Dendritic cell treated with granulocyte-macrophage colony-stimulating factor and Interleukin-4, amounts not matched to agents 40 ng/mL and 50 ng/mL, for 4 days (primary cell): ENCODE data around the gene CCDC102A.
A peak's percentile ranks its signal among the peaks of the same experiment; 100 is the strongest.
"Not testable (repeated sequence)": the region's sequence is repeated elsewhere in the genome, so short reads cannot be mapped to it uniquely, and the experiment has no call there.

Source experiments
- H3K27ac Mint-ChIP-seq: one replicate; pipeline ENCODE4 v1.8.0; 2022; ENCODE audit warnings: mild to moderate bottlenecking, mixed read lengths
- H3K27me3 Mint-ChIP-seq: one replicate; pipeline ENCODE4 v1.8.0; 2022; ENCODE audit warnings: mild to moderate bottlenecking, mixed read lengths
- H3K36me3 Mint-ChIP-seq: one replicate; pipeline ENCODE4 v1.8.0; 2022; ENCODE audit warnings: low read depth, mixed read lengths
- H3K4me1 Mint-ChIP-seq: one replicate; pipeline ENCODE4 v1.8.0; 2022; ENCODE audit warnings: low read depth, mixed read lengths
- H3K4me3 Mint-ChIP-seq: one replicate; pipeline ENCODE4 v1.8.0; 2022; ENCODE audit warnings: mild to moderate bottlenecking, moderate library complexity, mixed read lengths
- H3K9me3 Mint-ChIP-seq: one replicate; pipeline ENCODE4 v1.8.0; 2022; ENCODE audit warnings: mixed read lengths
- intact Hi-C: fragments of 100-400 bp; cut with micrococcal nuclease; formaldehyde crosslinking; loops from one replicate; pipeline ENCODE4 v1.15.0; 2022

CCDC102A gene

DNA sequence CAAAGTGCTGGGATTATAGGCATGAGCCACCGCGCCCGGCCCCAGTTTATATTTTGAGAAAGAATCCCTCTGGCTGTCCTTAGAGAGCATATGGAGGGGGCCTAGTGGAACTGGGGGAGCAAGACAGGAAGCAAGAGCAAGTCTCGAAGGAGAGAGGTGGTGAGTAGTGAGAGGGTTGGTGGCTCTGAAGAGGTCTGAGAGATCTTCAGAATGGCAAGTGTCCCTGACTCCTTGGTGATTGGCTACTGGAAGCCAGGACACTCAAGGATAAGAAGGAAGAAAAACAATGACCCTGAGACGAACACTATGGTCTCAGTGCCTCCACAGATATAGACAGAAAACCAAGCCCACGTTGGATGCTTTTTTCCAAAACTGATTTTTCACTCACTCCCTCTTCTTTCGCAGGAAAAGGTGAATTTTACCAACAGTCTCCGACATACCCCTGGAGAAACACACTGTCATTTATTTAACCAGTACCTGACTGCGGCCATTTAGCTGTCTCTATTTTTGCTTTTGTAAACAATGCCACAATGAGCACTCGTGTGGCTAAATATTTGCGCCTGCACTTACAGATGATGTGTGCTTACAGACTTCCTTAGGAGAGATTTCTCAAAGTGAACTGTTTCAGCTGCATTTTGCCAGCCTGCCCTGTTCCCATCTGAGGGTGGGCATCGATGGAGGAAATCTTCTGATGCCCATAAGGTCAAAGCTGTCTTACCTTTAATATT is 34.2 kb downstream of the CCDC102A start:
- Mint-ChIP-seq H3K4me3 (no peak overlapping the region), H3K36me3 (no peaks in the 10 kb centered on the region), H3K4me1 (no peaks in the 10 kb centered on the region), H3K9me3 (no peaks in the 10 kb centered on the region), H3K27ac (no peak overlapping the region), H3K27me3 (peaks cover 38% of the 10 kb centered on the region)
- intact Hi-C loops, result no loop called here

DNA sequence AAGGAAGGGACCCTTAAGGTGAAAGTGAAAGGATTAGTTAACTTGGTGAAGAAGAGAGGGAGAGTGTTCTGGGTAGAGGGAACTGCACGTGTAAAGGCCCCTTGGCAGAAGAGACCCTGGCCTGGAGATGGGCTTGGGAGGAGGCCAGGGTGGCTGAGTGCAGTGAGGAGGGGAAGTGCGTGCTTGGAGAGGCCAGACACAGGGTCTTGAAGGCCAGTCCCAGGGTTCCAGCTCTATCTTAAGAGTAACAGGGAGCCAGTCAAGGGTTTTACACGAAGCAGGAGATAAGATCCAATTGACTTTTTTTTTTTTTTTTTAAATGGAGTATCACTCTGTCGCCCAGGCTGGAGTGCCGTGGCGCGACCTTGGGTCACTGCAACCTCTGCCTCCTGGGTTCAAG is 34.9 kb downstream of the CCDC102A start:
- Mint-ChIP-seq H3K4me3 (no peak overlapping the region), H3K27me3 (peaks cover 34% of the 10 kb centered on the region), H3K36me3 (no peaks in the 10 kb centered on the region), H3K4me1 (no peaks in the 10 kb centered on the region), H3K9me3 (no peaks in the 10 kb centered on the region), H3K27ac (no peak overlapping the region)
- intact Hi-C loops, result no loop called here

DNA sequence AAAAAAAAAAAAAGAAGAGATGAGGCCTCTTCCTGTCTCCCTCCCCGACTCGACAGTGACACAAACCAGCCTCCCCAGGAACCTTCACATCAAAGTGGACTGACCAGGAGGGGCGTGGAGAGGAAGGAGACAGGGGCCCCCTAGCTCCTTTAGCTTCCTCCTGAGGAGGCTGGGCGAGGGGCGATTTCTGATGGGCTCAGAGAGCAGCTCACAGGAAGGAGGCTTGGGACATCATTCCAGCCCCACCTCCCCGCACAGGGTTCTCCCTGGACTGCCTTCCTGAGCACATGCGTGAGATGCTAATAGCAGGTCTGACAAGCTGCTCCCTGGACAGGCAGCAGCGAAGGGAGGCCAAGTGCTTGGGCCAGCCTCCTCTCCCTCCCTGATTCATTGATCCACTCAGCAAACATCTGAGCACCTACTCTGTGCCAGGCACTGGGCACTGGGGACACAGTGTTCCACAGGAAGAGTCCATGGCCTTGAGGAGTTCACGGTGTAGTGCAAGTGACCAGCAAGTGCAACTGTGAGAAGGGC is 35.7 kb downstream of the CCDC102A start:
- Mint-ChIP-seq H3K4me3 (no peak overlapping the region), H3K36me3 (no peaks in the 10 kb centered on the region), H3K27me3 (peaks cover 27% of the 10 kb centered on the region), H3K27ac (no peak overlapping the region), H3K9me3 (no peaks in the 10 kb centered on the region), H3K4me1 (no peaks in the 10 kb centered on the region)
- intact Hi-C loops, result no loop called here

DNA sequence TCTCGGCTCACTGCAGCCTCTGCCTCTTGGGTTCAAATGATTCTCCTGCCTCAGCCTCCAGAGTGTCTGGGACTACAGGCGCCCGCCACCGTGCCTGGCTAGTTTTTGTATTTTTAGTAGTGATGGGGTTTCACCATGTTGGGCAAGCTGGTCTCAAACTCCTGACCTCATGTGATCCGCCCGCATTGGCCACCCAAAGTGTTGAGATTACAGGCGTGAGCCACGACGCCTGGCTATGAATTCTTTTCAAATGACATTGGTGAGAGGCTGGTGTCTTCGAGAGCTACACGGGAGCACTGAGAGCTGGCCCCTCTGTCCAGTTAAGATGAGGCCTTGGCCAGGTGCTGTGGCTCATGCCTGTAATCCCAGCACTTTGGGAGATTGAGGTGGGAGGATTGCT is 36.4 kb downstream of the CCDC102A start:
- H3K9me3 Mint-ChIP-seq, H3K4me1 Mint-ChIP-seq, intact Hi-C loops, H3K4me3 Mint-ChIP-seq, H3K27ac Mint-ChIP-seq, H3K36me3 Mint-ChIP-seq: not testable (repeated sequence)
- peaks cover 25% of the 10 kb centered on the region for H3K27me3 Mint-ChIP-seq

DNA sequence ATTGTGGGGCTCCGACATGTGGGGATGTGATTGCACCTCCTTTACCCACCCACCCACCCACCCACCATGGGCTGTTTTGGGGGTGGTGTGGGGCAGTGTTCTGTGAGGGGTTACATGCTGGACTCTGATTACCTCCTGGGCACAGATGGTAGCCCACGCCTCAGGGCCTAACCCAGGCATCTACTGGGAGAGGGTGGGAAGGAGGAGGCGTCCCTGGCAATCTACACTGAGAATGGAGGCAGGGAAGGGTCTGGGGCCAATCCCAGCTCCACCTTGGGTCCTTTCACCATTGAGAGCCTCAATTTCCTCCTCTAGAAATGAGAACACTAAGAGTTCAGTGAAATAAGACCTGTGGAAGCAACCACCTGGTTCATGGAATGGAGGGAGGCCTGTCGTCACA is 38.3 kb downstream of the CCDC102A start:
- Mint-ChIP-seq H3K9me3 (no peaks in the 10 kb centered on the region), H3K27me3 (peaks cover 30% of the 10 kb centered on the region), H3K36me3 (no peaks in the 10 kb centered on the region), H3K4me3 (no peak overlapping the region), H3K4me1 (no peaks in the 10 kb centered on the region), H3K27ac (no peak overlapping the region)
- intact Hi-C loops, result no loop called here

DNA sequence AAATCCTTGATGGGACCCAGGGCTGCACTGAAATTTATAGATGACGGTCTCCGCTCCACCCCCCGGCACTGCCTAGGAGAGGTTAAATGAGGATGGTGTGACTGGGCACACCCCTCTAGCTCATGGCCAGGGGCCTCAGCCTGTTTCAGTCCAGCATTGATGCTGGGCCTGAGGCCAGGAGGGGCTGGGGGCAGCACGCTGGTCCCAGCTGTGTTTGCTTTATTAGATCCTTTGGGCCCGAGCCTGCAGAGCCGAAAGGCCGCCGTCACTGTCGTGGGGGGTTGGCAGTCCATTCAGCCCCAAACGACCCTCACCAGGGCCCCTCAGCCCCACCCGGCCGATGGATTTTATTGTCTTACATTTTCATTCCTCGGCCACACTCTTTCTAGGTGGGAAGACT is 39.2 kb downstream of the CCDC102A start:
- intact Hi-C loops, result no loop called here
- no peaks in the 10 kb centered on the region for H3K4me1 Mint-ChIP-seq
- no peak overlapping the region for H3K4me3 Mint-ChIP-seq
- peaks cover 27% of the 10 kb centered on the region for H3K27me3 Mint-ChIP-seq
- H3K36me3 Mint-ChIP-seq, result no peaks in the 10 kb centered on the region
- no peaks in the 10 kb centered on the region for H3K9me3 Mint-ChIP-seq
- no peak overlapping the region for H3K27ac Mint-ChIP-seq

DNA sequence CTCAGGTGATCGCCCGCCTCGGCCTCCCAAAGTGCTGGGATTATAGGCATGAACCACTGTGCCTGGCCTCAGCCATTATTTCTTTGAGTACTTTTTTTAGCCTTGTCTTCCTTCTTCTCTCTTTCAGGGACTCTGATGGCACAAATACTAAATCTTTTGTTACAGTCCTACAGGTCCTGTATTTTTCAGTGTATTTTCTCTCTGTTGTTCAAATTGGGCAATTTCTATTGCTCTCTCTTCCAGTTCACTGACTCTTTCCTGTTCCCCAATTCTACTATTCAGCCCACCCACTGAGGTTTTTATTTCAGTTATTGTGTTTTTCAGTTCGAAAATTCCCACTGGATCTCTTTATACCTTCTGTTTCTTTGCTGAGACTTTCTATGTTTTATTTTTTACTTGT is 42.6 kb downstream of the CCDC102A start:
- Mint-ChIP-seq H3K9me3 (no peaks in the 10 kb centered on the region), H3K4me3 (no peak overlapping the region), H3K27ac (no peak overlapping the region), H3K4me1 (no peaks in the 10 kb centered on the region), H3K36me3 (no peaks in the 10 kb centered on the region), H3K27me3 (peaks cover 25% of the 10 kb centered on the region)
- intact Hi-C loops, result no loop called here

DNA sequence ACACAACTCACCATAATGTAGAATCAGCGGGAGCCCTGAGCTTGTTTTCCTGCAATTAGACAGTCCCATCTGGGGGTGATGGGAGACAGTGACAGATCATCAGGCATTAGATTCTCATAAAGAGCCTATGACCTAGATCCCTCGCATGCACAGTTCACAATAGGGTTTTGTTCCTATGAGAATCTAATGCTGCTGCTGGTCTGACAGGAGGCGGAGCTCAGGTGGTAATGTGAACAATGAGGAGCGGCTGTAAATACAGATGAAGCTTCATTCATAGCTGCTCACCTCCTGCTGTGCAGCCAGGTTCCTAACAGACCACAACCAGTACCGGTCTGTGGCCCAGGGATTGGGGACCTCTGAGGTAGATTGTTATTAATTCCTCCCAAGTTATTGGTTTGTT is 47.1 kb downstream of the CCDC102A start:
- no peak overlapping the region for H3K4me3 Mint-ChIP-seq
- H3K9me3 Mint-ChIP-seq, result no peaks in the 10 kb centered on the region
- no peaks in the 10 kb centered on the region for H3K36me3 Mint-ChIP-seq
- peaks cover 17% of the 10 kb centered on the region for H3K4me1 Mint-ChIP-seq
- no peak overlapping the region for H3K27ac Mint-ChIP-seq
- H3K27me3 Mint-ChIP-seq, result peaks cover 42% of the 10 kb centered on the region
- intact Hi-C loops, result no loop called here

DNA sequence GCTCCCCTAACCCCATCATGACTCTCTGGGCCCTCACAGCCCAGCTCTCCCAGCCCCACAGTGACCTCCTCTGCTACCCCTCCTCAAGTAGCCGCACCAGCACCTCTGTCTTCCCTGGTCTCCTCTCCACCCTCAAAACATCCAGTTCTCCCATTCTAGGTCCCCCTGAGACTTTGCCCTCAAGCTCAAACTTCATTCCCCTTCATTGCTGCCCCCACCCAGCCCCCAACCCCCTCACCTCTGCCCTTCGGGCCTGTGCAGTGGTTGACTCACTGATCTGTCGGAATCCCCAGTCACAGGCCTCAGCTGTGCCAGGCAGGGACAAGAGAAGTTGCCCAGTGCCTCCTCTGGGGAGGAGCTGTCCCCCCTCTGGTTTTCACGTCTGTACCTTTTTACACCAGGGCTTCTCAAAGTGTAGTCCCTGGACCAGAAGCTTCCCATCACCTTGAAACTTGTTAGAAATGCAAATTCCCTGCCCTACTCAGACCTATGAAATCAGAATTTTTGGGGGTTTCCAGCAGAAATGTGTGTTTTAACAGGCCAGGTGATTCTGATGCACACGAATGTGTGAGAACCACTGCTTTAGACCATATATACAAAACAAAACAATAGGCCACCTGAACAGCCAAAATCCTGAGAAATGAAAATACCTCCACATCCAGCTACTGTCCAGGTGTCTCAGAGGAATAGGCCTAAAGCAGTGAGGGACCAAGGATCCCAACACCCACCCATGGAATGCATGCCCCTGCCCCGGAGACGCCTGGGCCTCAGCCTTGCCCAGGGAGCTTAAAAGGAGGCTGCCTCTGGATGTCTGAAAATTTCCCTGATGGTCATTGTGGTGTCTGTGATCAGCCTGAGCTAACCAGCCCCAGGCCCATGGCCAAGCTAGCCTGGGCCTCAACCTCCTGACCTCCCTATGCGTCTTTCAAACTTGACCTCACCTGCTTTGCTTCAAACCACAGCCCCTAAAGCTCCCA is 49.2 kb downstream of the CCDC102A start:
- H3K4me1 Mint-ChIP-seq, result peaks cover 17% of the 10 kb centered on the region
- intact Hi-C loops, result no loop called here
- no peak overlapping the region for H3K27ac Mint-ChIP-seq
- no peaks in the 10 kb centered on the region for H3K9me3 Mint-ChIP-seq
- no peaks in the 10 kb centered on the region for H3K36me3 Mint-ChIP-seq
- peak overlapping the region; percentile 58 for H3K4me3 Mint-ChIP-seq
- peaks cover 42% of the 10 kb centered on the region for H3K27me3 Mint-ChIP-seq

DNA sequence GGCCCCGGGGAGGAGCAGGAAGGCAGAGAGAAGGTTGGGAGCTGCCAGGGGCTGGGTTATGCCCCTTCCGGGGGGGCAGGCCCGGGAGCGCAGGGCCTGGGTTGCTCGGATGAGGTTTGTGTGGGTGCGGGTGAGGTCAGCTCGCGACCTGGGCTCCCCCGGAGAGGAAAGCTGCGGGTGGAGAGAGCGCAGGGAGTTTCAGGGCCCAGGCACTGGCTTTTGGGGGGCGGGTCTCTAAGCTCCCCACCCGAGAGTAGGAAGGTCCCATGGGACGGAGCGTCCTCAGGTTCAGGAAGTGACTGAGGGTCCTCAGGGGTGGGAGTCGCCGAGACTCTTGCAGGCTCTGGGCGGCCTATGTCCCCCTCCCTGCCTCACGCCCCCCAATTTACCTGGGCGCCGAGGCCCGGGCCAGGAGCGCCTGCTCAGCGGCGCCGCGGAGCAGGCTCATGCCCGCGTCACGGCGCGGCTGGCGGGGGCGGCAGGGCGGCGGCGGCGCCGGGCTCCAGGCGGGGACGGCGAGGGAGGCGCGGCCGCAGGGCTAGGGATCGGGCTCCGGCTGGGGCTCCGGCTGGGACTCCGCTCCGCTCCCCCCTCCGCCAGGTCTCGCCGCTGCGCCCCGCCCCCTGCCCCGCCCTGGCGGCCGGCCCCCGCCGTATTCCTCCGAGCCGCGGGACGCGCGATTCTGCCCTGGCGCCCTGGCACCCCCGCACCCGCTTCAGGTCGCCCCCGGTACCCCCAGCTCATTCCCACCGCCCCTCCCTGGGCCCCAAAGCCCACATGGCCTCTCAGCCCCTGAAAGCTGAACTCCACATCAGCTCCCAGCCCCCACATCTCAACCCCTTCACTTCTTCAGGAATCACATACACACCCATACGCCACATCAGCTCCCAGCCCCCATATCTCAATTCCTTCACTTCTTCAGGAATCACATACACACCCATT is 50.2 kb downstream of the CCDC102A start, which contains the start of gene DOK4:
TSS of gene DOK4 (minus strand) at position 578 of the 942 bp plus-strand sequence. CDS start 6,986 bp downstream, outside the sequence.
- intact Hi-C loops, result no loop called here
- Mint-ChIP-seq H3K4me3 (peak within 1 kb of the TSS; percentile 74), H3K4me1 (peaks cover 17% of the 10 kb centered on the region), H3K27ac (peak within 1 kb of the TSS; percentile 72), H3K9me3 (no peaks in the 10 kb centered on the region), H3K27me3 (peaks cover 45% of the 10 kb centered on the region), H3K36me3 (no peaks in the 10 kb centered on the region)

DNA sequence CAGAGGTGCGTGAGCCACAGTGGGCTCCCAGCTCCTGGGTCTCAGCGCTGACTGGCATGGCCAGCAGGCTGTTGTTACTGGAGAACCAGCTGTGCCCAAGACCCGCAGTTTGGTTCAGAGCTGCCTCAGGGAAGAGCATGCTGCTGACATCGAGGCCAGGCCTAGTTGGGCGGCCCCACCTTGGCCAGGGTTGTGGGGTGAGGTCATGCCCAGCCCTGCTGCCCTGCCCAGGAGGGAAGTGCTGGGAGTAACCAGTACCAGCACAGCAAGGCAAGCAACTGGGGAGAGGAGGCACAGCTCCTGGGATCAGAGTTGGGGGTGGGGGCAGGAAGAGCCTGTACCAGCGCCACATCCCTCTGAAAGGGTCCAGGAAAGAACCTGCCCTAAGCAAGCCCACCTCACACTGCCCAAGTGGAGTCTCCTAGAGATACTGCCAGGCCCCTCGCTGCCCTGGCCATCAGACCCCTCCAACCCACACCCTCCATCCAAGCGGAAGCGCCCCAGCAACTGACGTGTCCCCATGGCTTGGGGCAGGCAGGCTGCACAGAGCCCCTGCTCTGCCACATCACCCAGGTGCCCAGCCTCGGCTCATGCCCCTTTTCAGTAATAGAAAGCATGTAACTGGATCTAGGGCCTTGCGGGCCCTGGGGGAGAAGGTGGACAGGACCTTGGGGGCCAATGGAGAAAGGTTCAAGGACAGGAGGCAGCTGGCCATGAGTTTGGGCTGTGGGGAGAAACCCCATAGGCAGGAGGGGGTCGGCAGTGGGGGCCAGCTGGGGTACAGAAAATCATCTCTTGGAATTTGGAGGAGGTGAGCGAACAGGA is 51.1 kb downstream of the CCDC102A start:
- intact Hi-C loops, result no loop called here

DNA sequence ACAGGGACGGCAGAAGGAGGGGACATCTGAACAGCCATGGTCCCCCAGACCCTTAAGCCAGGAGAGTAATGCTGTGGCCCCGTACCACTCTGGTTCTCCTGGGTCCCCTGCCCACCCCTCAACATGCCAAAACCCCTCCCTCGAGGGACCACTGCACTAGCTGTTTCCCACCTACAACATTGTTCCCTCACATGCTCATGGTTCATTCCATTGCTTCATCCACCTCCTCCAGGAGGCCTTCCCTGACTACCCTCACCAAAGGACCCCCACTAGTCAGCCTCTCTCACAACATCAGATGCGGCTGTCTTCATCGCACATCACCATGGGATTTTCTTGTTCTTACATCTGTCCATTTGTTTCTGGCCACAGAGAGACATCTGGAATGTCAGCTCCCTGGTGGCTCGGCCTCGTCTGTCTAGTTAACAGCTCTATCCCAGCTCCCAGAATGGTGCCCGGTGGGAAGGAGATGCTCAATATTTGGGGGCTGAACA is 51.8 kb downstream of the CCDC102A start:
- H3K4me1 Mint-ChIP-seq, result peaks cover 21% of the 10 kb centered on the region
- no peaks in the 10 kb centered on the region for H3K9me3 Mint-ChIP-seq
- H3K36me3 Mint-ChIP-seq, result no peaks in the 10 kb centered on the region
- H3K4me3 Mint-ChIP-seq, result no peak overlapping the region
- peaks cover 57% of the 10 kb centered on the region for H3K27me3 Mint-ChIP-seq
- intact Hi-C loops, result no loop called here
- no peak overlapping the region for H3K27ac Mint-ChIP-seq

More for the DNA sequence above, 51.1 kb downstream of the CCDC102A start:
- peak overlapping the region; percentile 74 for H3K4me3 Mint-ChIP-seq
- H3K9me3 Mint-ChIP-seq, result no peaks in the 10 kb centered on the region
- peaks cover 17% of the 10 kb centered on the region for H3K4me1 Mint-ChIP-seq
- peaks cover 49% of the 10 kb centered on the region for H3K27me3 Mint-ChIP-seq
- peak overlapping the region; percentile 72 for H3K27ac Mint-ChIP-seq
- no peaks in the 10 kb centered on the region for H3K36me3 Mint-ChIP-seq
